B cell (primary cell): ENCODE data around the gene PIP4P1. TPM values are rescaled to one million over a fixed set of nuclear protein-coding genes. Genes with fewer than 3 reads are reported as not detected.

Experiments
- ATAC-seq: fragments of 200-7000 bp; cut with Tn5 transposase; one replicate; pipeline ENCODE4 v1.10.0; 2021; ENCODE audit warnings: low read depth, mild to moderate bottlenecking, moderate number of reproducible peaks, moderate library complexity
- CTCF ChIA-PET: fragments of 350-600 bp; sonication (Branson Sonifier 250); formaldehyde crosslinking; loops from one replicate; lab custom pipeline; 2021; ENCODE audit warnings: antibody characterized with exemption, inconsistent platforms; lab: Charles Lee
- POLR2A ChIA-PET: fragments of 350-600 bp; sonication (Branson Sonifier 250); formaldehyde crosslinking; loops from one replicate; lab custom pipeline; 2021; ENCODE audit warnings: antibody characterized with exemption; lab: Charles Lee
- DNase-seq: peaks from one replicate; pipeline ENCODE4 v3.0.0; 2013
- H2AFZ ChIP-seq: 2 replicates; pipeline ENCODE4 v1.6.1; 2012; ENCODE audit warnings: mild to moderate bottlenecking, low read depth, low read length; ENCODE audit not compliant: insufficient read depth, poor library complexity, severe bottlenecking
- H3K27ac ChIP-seq, 2 donors: 1 replicate in 1 of 2; 2 replicates in 1 of 2; pipeline ENCODE4 v1.5.1; 2012 to 2013; ENCODE audit warnings: low read length in 2 of 2, mild to moderate bottlenecking in 2 of 2, moderate library complexity in 1 of 2
- H3K27me3 ChIP-seq, 4 experiments: fragments of 200-600 bp in 1 of 4; sonication (generic) in 1 of 4; replicated peaks in 1 of 4; 1 replicate in 2 of 4; 2 replicates in 2 of 4; pipeline versions ENCODE4 v1.6.1 to v1.7.0; 2013 to 2016; ENCODE audit warnings: low read length in 3 of 4, mild to moderate bottlenecking in 2 of 4, mixed read lengths in 1 of 4, moderate library complexity in 1 of 4; ENCODE audit not compliant: insufficient read depth in 4 of 4, control insufficient read depth in 3 of 4; ENCODE audit errors: control extremely low read depth in 1 of 4
- H3K36me3 ChIP-seq, 2 experiments: replicated peaks in 1 of 2; 1 replicate in 1 of 2; 2 replicates in 1 of 2; pipeline versions ENCODE4 v1.6.1 to v1.7.1; 2013; ENCODE audit warnings: low read length in 1 of 2; ENCODE audit not compliant: insufficient read depth in 2 of 2, control insufficient read depth in 1 of 2; ENCODE audit errors: control extremely low read depth in 1 of 2, extremely low read depth in 1 of 2
- H3K4me1 ChIP-seq, 2 donors: fragments of 200-600 bp in 1 of 2; sonication (generic) in 1 of 2; 1 replicate in 1 of 2; 2 replicates in 1 of 2; pipeline versions ENCODE4 v1.5.1 to v1.6.1; 2013 to 2017; ENCODE audit warnings: low read length in 2 of 2; ENCODE audit not compliant: control insufficient read depth in 2 of 2, insufficient read depth in 2 of 2
- H3K4me2 ChIP-seq: replicated peaks from 2 replicates; pipeline ENCODE3; 2012; ENCODE audit warnings: mild to moderate bottlenecking, low read depth, low read length; ENCODE audit not compliant: poor library complexity, severe bottlenecking
- H3K4me3 ChIP-seq, 5 experiments: fragments of 200-600 bp in 1 of 5; sonication (generic) in 1 of 5; 1 replicate in 3 of 5; 2 replicates in 2 of 5; pipeline versions ENCODE4 v1.5.1 to v1.7.0; 2011 to 2016; ENCODE audit warnings: low read length in 4 of 5, mild to moderate bottlenecking in 4 of 5, low read depth in 2 of 5, control low read depth in 1 of 5, moderate library complexity in 1 of 5; ENCODE audit not compliant: insufficient read depth in 1 of 5; ENCODE audit errors: control extremely low read depth in 1 of 5, extremely low read depth in 1 of 5
- H3K79me2 ChIP-seq: fragments of 200-600 bp; sonication (generic); one replicate; pipeline ENCODE4 v1.6.0; 2016; ENCODE audit warnings: low read length; ENCODE audit not compliant: control insufficient read depth, insufficient read depth
- H3K9ac ChIP-seq: fragments of 200-600 bp; sonication (generic); 2 replicates; pipeline ENCODE4 v1.6.1; 2017; ENCODE audit warnings: mild to moderate bottlenecking, low read length, moderate library complexity
- H3K9me3 ChIP-seq, 3 donors: one replicate each; pipeline versions ENCODE4 v1.6.1 to v1.7.1; 2013; ENCODE audit warnings: low read length in 2 of 3; ENCODE audit not compliant: control insufficient read depth in 2 of 3, insufficient read depth in 1 of 3; ENCODE audit errors: control extremely low read depth in 1 of 3
- H4K20me1 ChIP-seq: 2 replicates; pipeline ENCODE4 v1.6.0; 2012; ENCODE audit warnings: mild to moderate bottlenecking, low read length; ENCODE audit not compliant: insufficient read depth, control insufficient read depth, poor library complexity, severe bottlenecking
- H3K27ac Mint-ChIP-seq: one replicate; pipeline ENCODE4 v1.8.0; 2021; ENCODE audit warnings: mixed read lengths
- H3K27me3 Mint-ChIP-seq: one replicate; pipeline ENCODE4 v1.8.0; 2021; ENCODE audit warnings: mixed read lengths
- H3K4me1 Mint-ChIP-seq: one replicate; pipeline ENCODE4 v1.8.0; 2021; ENCODE audit warnings: mixed read lengths
- H3K4me3 Mint-ChIP-seq: one replicate; pipeline ENCODE4 v1.8.0; 2021; ENCODE audit warnings: mixed read lengths
- H3K9me3 Mint-ChIP-seq: one replicate; pipeline ENCODE4 v1.8.0; 2022; ENCODE audit warnings: mixed read lengths; ENCODE audit not compliant: insufficient read depth
- CTCF ChIP-seq: fragments of 200-600 bp; IDR thresholded peaks from one replicate; pipeline ENCODE4 v1.8.0; 2022; ENCODE audit warnings: antibody characterized with exemption, mild to moderate bottlenecking
- EZH2 ChIP-seq: IDR thresholded peaks from 2 replicates; pipeline ENCODE4 v1.6.1; 2012; ENCODE audit warnings: borderline replicate concordance, low read depth, mild to moderate bottlenecking, moderate library complexity, low read length; ENCODE audit not compliant: insufficient read depth, poor library complexity, severe bottlenecking
- WGBS: methylation state at CpG from one replicate; pipeline ENCODE4 v1.1.5; 2013; ENCODE audit warnings: missing lambda C conversion rate; ENCODE audit not compliant: insufficient coverage; 5-methylcytosine and 5-hydroxymethylcytosine counted together
- intact Hi-C: fragments of 100-400 bp; cut with micrococcal nuclease; formaldehyde crosslinking; loops from one replicate; pipeline ENCODE4 v1.10.0; 2022
- polyA plus RNA-seq: library from polyadenylated mRNA; depleted of rRNA; stranded (reverse); fragments of >200 nt; gene quantifications from 2 replicates; pipeline ENCODE4 v1.2.3, GENCODE V29; 2012
- total RNA-seq, 2 donors: library from RNA; stranded (reverse); fragments of 120-200 nt in 1 of 2; gene quantifications; 1 replicate in 1 of 2; 2 replicates in 1 of 2; pipeline versions ENCODE4 v1.2.3 to v1.2.4, GENCODE V29; 2013 to 2022

Gene PIP4P1
- total and polyA plus RNA-seq, 2 donors (not counting 1 experiment from before 2014, with no cell fraction given): 97.5 to 183 TPM

- Histone ChIP-seq H3K79me2 (peaks cover 36% of the 10 kb centered on the region), H2AFZ (peak overlapping the region; percentile 18), H3K4me3 (peak overlapping the region in 1 of 5 experiments; percentile 30), H3K9ac (peak overlapping the region; percentile 14), H3K9me3 (no peaks in the 10 kb centered on the region), H3K27ac (peak overlapping the region; percentile 71 to 77), H3K4me1 (peaks cover 28% of the 10 kb centered on the region in 2 donors), H3K36me3 (peaks cover 20 to 61% of the 10 kb centered on the region in 2 experiments), H4K20me1 (peaks cover under 1% of the 10 kb centered on the region), H3K27me3 (no peaks in the 10 kb centered on the region), H3K4me2 (peak overlapping the region; percentile 54)
- no CpG with 5 or more reads among the region's 1 CpG for WGBS
- no peaks in the 10 kb centered on the region for H3K9me3 Mint-ChIP-seq
- no peaks in the 10 kb centered on the region for H3K27me3 Mint-ChIP-seq
- DNase-seq (peak; percentile 64), ATAC-seq (peak; percentile 85)
- H3K4me1 Mint-ChIP-seq: peaks cover 43% of the 10 kb centered on the region
- intact Hi-C loops: loop anchor here (1.0 kb wide), 1 partner anchor 12 kb away; no protein-coding TSS in a partner anchor
- no peak for TF ChIP-seq EZH2
- TF ChIP-seq CTCF: no peak
- CTCF ChIA-PET: interaction anchor here (0.8 to 1.8 kb wide), 5 partner anchors 8 to 185 kb away, joined by 3 to 7 read pairs (median 3); partner anchors contain the start of gene PNP
- peak overlapping the region; percentile 93 for H3K27ac Mint-ChIP-seq
- peak overlapping the region; percentile 58 for H3K4me3 Mint-ChIP-seq
- POLR2A ChIA-PET: interaction anchor here (1.5 kb wide), 1 partner anchor 16 kb away, joined by 3 read pairs; no protein-coding TSS in a partner anchor
Measured at GRCh38 chr14:20477211-20477876, 16.1 kb upstream of the PIP4P1 start.

- DNase-seq (no peak), ATAC-seq (no peak)
- ChIA-PET POLR2A (interaction anchor here (1.5 kb wide), 1 partner anchor 15 kb away, joined by 3 read pairs; no protein-coding TSS in a partner anchor), CTCF (interaction anchor here (0.8 to 1.9 kb wide), 5 partner anchors 61 to 186 kb away, joined by 3 to 7 read pairs (median 3); no protein-coding TSS in a partner anchor)
- peak overlapping the region; percentile 54 for H3K4me2 ChIP-seq
- Mint-ChIP-seq H3K4me3 (peak overlapping the region; percentile 58), H3K9me3 (no peaks in the 10 kb centered on the region), H3K27ac (peak overlapping the region; percentile 93), H3K4me1 (peaks cover 48% of the 10 kb centered on the region), H3K27me3 (no peaks in the 10 kb centered on the region)
- TF ChIP-seq EZH2: no peak
- no peak for TF ChIP-seq CTCF
- H3K79me2 ChIP-seq: peaks cover 41% of the 10 kb centered on the region
- no peaks in the 10 kb centered on the region for H3K27me3 ChIP-seq
- peaks cover 24 to 67% of the 10 kb centered on the region in 2 experiments for H3K36me3 ChIP-seq
- no peaks in the 10 kb centered on the region for H3K9me3 ChIP-seq
- peak overlapping the region; percentile 18 for H2AFZ ChIP-seq
- peak overlapping the region; percentile 14 for H3K9ac ChIP-seq
- 73% methylated on average over 2 of the region's 5 CpGs for WGBS
- intact Hi-C loops: loop anchor here (1.0 kb wide), 1 partner anchor 13 kb away; no protein-coding TSS in a partner anchor
- peak overlapping the region in 1 of 5 experiments; percentile 30 for H3K4me3 ChIP-seq
- H3K4me1 ChIP-seq: peaks cover 33 to 34% of the 10 kb centered on the region in 2 donors
- H4K20me1 ChIP-seq: peaks cover 6% of the 10 kb centered on the region
- peak overlapping the region; percentile 71 to 77 for H3K27ac ChIP-seq
Measured at GRCh38 chr14:20476776-20477175, 15.5 kb upstream of the PIP4P1 start.
